MM.1S (cell line): Measurements from ENCODE around the gene ATP1A2.

ENCODE experiments used
- DNase-seq: peaks from one replicate; pipeline ENCODE4 v3.0.0-alpha.2; 2015
- H2AFZ ChIP-seq: fragments of 300-600 bp; sonication (generic); 2 replicates; pipeline ENCODE4 v1.6.0; 2016; ENCODE audit warnings: antibody characterized with exemption, low read length
- H3F3A ChIP-seq: fragments of 300-600 bp; sonication (generic); 2 replicates; pipeline ENCODE4 v1.6.1; 2016; ENCODE audit warnings: mild to moderate bottlenecking, antibody characterized with exemption, low read length, moderate library complexity, mixed read lengths; ENCODE audit not compliant: insufficient read depth
- H3K27ac ChIP-seq: fragments of 300-600 bp; sonication (generic); 2 replicates; pipeline ENCODE4 v1.5.1; 2016; ENCODE audit warnings: mild to moderate bottlenecking, low read length
- H3K27me3 ChIP-seq: fragments of 300-600 bp; sonication (generic); replicated peaks from 2 replicates; pipeline ENCODE4 v1.6.0; 2016; ENCODE audit warnings: low read length; ENCODE audit not compliant: insufficient read depth
- H3K36me3 ChIP-seq: fragments of 300-600 bp; sonication (generic); replicated peaks from 2 replicates; pipeline ENCODE4 v1.6.1; 2016; ENCODE audit warnings: mild to moderate bottlenecking, low read length, mixed read lengths; ENCODE audit not compliant: insufficient read depth
- H3K4me1 ChIP-seq: fragments of 300-600 bp; sonication (generic); 2 replicates; pipeline ENCODE4 v1.6.1; 2016; ENCODE audit warnings: low read length, mixed read lengths
- H3K4me2 ChIP-seq: fragments of 300-600 bp; sonication (generic); 2 replicates; pipeline ENCODE4 v1.6.0; 2016; ENCODE audit warnings: low read depth, low read length
- H3K4me3 ChIP-seq: fragments of 300-600 bp; sonication (generic); 2 replicates; pipeline ENCODE4 v1.5.1; 2016; ENCODE audit warnings: low read length, mixed read lengths
- H3K79me2 ChIP-seq: fragments of 300-600 bp; sonication (generic); 2 replicates; pipeline ENCODE4 v1.6.1; 2016; ENCODE audit warnings: mixed run types, low read length, mixed read lengths
- H3K9ac ChIP-seq: fragments of 300-600 bp; sonication (generic); 2 replicates; pipeline ENCODE4 v1.6.1; 2016; ENCODE audit warnings: low read length, mixed read lengths
- H3K9me2 ChIP-seq: fragments of 300-600 bp; sonication (generic); replicated peaks from 2 replicates; pipeline ENCODE4 v1.6.1; 2016; ENCODE audit warnings: mild to moderate bottlenecking, low read length, mixed read lengths; ENCODE audit not compliant: insufficient read depth
- H3K9me3 ChIP-seq: fragments of 300-600 bp; sonication (generic); replicated peaks from 2 replicates; pipeline ENCODE4 v1.6.1; 2016; ENCODE audit warnings: mild to moderate bottlenecking, low read length, mixed read lengths; ENCODE audit not compliant: insufficient read depth
- H4K20me1 ChIP-seq: fragments of 300-600 bp; sonication (generic); 2 replicates; pipeline ENCODE4 v1.6.1; 2016; ENCODE audit warnings: mild to moderate bottlenecking, low read length, moderate library complexity, mixed read lengths; ENCODE audit not compliant: insufficient read depth
- CTCF ChIP-seq: fragments of 300-600 bp; sonication (generic); IDR thresholded peaks from 2 replicates; pipeline ENCODE4 v1.5.1; 2016; ENCODE audit warnings: antibody characterized with exemption, low read length, mixed read lengths
- EZH2 ChIP-seq: fragments of 300-600 bp; sonication (generic); optimal IDR thresholded peaks from 2 replicates; pipeline ENCODE3; 2017; ENCODE audit warnings: low read depth, mild to moderate bottlenecking, antibody characterized with exemption, low read length, mixed read lengths
- EZH2phosphoT487 ChIP-seq: fragments of 300-600 bp; sonication (generic); IDR thresholded peaks from 2 replicates; pipeline ENCODE4 v1.6.1; 2018; ENCODE audit warnings: antibody characterized with exemption, low read length

The ATP1A2 gene

DNA sequence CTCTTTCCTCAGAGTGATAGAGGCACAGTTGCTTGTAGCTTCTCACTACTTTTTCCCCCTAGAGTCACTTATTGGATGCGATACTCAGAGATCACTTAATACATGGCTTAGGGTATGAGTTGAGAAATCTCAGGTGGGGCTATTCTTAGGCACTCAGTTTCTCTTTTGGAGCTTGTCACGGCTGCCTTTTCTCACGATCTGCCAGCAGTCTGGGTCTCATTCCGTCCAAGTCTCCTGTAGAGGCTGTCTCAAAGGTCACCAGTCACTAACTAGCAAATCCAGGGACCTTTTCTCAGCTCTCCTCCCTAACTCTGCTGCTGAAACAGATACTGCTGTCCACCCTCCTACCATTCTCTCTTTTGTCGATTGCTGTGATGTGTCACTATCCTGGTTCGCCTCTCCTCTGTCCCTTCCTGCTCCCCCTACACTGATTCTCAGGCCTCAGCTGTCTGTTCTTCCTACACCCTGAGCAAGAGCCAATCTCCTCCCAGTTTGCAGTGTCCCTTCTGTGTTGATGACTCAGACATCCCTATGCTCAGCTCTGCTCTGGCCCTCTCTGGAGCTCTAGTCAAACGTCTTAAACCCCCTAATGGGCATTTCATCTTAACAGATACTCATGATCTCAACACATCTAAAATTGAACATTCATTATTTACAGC is 12.4 kb downstream of the ATP1A2 start:
- Histone ChIP-seq H4K20me1 (no peaks in the 10 kb centered on the region), H3K9me3 (no peaks in the 10 kb centered on the region), H3F3A (no peaks in the 10 kb centered on the region), H3K9me2 (no peaks in the 10 kb centered on the region), H3K27me3 (no peaks in the 10 kb centered on the region), H2AFZ (peak overlapping the region; percentile 23; the same call in 1 of the 2 replicates), H3K36me3 (no peaks in the 10 kb centered on the region), H3K79me2 (no peaks in the 10 kb centered on the region), H3K4me1 (no peaks in the 10 kb centered on the region), H3K4me3 (no peak overlapping the region), H3K4me2 (peak overlapping the region; percentile 0; the same call in 1 of the 2 replicates), H3K27ac (no peak overlapping the region), H3K9ac (no peak overlapping the region)
- DNase-seq: no peak
- TF ChIP-seq EZH2: no peak
- no peak for TF ChIP-seq EZH2phosphoT487
- TF ChIP-seq CTCF: no peak

DNA sequence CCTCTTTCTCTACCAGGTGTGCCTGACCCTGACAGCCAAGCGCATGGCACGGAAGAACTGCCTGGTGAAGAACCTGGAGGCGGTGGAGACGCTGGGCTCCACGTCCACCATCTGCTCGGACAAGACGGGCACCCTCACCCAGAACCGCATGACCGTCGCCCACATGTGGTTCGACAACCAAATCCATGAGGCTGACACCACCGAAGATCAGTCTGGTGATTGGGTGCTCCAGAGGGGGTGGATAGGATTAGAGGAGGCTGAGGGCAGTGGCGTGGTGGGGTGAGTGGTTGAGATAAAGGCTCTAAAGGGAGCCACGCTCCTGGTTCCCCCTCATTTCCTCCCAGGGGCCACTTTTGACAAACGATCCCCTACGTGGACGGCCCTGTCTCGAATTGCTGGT is 13.1 kb downstream of the ATP1A2 start:
- no peak overlapping the region for H2AFZ ChIP-seq
- TF ChIP-seq CTCF (no peak), EZH2phosphoT487 (no peak), EZH2 (no peak)
- no peaks in the 10 kb centered on the region for H4K20me1 ChIP-seq
- no peak for DNase-seq
- no peak overlapping the region for H3K4me3 ChIP-seq
- no peaks in the 10 kb centered on the region for H3K27me3 ChIP-seq
- no peak overlapping the region for H3K27ac ChIP-seq
- H3K79me2 ChIP-seq: no peaks in the 10 kb centered on the region
- no peaks in the 10 kb centered on the region for H3K36me3 ChIP-seq
- H3K9ac ChIP-seq: no peak overlapping the region
- H3F3A ChIP-seq: no peaks in the 10 kb centered on the region
- H3K9me3 ChIP-seq: no peaks in the 10 kb centered on the region
- H3K4me2 ChIP-seq: no peak overlapping the region
- H3K4me1 ChIP-seq: no peaks in the 10 kb centered on the region
- no peaks in the 10 kb centered on the region for H3K9me2 ChIP-seq

- Histone ChIP-seq H2AFZ (no peak overlapping the region), H3F3A (no peaks in the 10 kb centered on the region), H3K9me3 (no peaks in the 10 kb centered on the region), H3K36me3 (no peaks in the 10 kb centered on the region), H3K4me2 (no peak overlapping the region), H3K27me3 (no peaks in the 10 kb centered on the region), H3K4me1 (no peaks in the 10 kb centered on the region), H3K79me2 (no peaks in the 10 kb centered on the region), H3K27ac (no peak overlapping the region), H3K4me3 (no peak overlapping the region), H3K9ac (no peak overlapping the region), H3K9me2 (no peaks in the 10 kb centered on the region), H4K20me1 (no peaks in the 10 kb centered on the region)
- TF ChIP-seq EZH2 (no peak), CTCF (no peak), EZH2phosphoT487 (no peak)
- no peak for DNase-seq
These were observed 13.5 kb downstream of the ATP1A2 start for GRCh38 chr1:160129046-160129445.
